Measurements from ENCODE around the gene STYXL1.
"Not testable (repeated sequence)": the region's sequence is repeated elsewhere in the genome, so short reads cannot be mapped to it uniquely, and the experiment has no call there.

Gene STYXL1

DNA sequence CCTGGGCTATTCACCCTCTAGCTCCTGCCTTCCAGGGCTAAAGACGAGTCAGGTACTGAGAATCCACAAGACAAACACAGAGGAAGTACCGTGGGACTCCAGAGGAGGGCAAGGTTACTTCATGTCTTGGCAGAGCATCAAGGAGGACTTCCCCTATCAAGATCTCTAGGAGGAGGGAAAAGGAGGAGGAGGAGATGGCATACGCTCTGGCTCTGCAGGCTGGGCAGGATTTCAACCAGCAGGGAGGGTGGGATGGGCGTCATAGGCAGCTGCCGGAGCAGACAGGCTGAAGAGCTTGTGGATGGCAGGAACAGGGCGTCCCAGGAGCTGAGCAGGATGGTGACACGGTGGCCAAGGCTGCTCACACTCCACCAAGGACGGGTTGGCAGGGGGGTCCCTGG, 21.4 kb upstream of the STYXL1 start:
- in situ Hi-C loops (cut with HindIII; ENCODE audit: low pct_ligation_motif_present, low pct_unique_long_range_greater_than_20kb, low sequenced_read_pairs), result no loop called here
- DNase-seq, result peak; percentile 98

DNA sequence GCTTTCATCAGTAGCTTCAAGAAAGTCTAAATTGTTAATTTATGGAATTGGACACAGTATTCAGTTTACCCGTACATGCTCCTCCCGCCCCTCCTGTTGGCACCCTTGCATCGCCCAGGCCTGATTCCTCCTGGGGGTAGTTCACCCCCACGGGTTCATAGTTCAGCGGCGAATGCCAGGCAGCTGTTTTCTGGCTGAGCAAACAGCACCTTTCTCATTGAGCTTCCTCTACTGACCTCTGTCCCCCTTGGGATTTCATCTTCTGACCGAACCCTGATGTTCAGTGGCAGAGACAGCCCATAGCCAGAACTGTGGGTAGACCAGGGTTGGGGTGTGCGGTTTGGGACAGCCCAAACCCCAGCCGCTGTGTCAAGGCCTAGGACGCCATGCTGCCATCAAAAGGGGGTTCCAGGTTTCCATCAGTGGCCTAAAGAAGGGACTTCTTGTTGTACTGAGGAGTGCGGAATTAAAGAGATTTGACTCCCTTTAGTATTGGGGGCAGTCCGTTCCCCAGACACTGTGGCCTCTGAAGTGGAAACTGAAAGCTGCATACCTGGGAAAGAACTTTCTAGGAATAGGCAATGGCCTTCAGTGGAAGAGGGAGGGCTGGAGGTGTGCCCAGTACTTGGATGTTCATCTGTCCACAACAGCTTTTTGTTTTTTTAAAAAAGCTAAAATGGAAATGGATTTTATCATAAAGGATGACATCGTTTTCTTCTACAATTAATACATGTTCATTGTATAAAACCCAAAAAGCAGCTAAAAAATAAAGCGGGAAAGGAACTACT, 19.1 kb upstream of the STYXL1 start:
- in situ Hi-C loops (cut with HindIII; ENCODE audit: low pct_ligation_motif_present, low pct_unique_long_range_greater_than_20kb, low sequenced_read_pairs), result no loop called here
- no peak for DNase-seq

DNA sequence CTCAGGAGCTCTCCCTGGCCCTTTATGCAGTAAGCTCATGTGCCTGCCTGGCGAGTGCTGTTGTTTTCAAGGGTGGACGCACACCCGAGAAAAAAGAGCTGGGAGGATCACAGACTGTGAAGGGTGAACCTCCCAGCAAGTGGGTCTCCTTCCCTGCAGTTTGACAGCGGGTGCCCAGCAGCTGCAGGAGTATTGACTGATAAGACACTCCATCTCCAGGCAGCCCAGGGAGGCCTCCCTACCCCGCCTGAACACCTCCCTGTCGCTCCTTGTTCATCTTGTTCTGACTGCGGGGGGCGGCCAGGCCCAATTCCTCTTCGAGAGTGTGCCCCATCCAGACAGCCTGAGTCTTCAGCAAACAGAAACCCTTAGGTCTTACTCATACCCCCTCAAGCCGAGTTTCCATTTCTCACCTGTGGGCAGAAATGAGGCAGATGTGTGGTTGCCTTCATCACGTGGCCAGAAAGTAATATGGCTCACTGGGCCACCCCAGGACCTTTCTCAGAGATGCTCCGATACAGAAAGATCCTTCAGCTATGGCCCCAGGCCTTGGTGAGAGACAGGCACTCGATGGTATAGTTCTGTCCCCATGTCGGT, 17.3 kb upstream of the STYXL1 start:
- in situ Hi-C loops (cut with HindIII; ENCODE audit: low pct_ligation_motif_present, low pct_unique_long_range_greater_than_20kb, low sequenced_read_pairs), result no loop called here
- no peak for DNase-seq

DNA sequence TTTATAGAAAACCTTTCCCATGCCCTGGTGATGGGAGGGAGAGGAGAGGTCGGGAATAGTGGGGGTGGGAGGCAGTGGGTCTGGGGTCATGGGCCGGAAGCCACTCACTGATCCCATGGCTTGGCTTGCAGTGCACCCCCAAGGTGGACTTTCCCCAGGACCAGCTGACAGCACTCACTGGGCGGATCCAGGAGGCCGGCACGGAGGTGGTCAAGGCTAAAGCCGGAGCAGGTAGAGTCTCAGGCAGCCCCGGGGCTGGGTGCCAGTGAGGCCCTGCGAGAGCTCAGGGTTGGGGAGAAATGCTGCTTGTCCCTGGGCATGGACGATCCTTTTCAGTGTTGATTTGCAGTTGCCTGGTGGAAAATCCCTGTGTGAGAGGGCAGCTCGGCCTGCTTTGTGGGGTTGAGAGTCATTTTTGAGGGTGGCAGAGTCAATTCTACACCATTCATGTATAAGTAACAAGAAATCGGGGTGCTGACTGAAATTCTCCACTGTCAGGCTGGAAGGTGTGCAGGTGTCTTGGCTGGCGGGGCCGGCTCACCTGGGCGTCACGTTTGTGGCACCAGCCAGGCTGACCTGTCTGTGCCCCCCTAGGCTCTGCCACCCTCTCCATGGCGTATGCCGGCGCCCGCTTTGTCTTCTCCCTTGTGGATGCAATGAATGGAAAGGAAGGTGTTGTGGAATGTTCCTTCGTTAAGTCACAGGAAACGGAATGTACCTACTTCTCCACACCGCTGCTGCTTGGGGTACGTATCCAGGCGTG, 16.6 kb upstream of the STYXL1 start:
- in situ Hi-C loops (cut with HindIII; ENCODE audit: low pct_ligation_motif_present, low pct_unique_long_range_greater_than_20kb, low sequenced_read_pairs), result no loop called here
- DNase-seq, result no peak

DNA sequence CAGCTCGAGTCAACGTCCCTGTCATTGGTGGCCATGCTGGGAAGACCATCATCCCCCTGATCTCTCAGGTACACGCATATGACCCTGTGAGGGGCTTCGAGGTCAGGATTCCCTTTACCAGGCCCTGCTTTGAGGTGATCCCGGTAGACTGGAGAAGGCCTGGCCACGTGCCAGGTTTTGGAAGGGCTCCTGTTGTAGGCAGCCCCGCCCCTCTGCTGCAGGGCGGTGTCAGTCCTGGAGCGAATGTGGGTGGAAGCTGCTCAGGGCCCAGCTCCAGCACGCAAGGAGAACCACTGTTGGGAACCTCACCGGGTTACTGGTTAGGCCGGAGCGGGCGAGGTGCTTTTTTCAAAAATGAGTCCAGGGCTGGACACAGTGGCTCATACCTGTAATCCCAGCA, 15.7 kb upstream of the STYXL1 start:
- DNase-seq, result no peak
- in situ Hi-C loops (cut with HindIII; ENCODE audit: low pct_ligation_motif_present, low pct_unique_long_range_greater_than_20kb, low sequenced_read_pairs), result no loop called here

DNA sequence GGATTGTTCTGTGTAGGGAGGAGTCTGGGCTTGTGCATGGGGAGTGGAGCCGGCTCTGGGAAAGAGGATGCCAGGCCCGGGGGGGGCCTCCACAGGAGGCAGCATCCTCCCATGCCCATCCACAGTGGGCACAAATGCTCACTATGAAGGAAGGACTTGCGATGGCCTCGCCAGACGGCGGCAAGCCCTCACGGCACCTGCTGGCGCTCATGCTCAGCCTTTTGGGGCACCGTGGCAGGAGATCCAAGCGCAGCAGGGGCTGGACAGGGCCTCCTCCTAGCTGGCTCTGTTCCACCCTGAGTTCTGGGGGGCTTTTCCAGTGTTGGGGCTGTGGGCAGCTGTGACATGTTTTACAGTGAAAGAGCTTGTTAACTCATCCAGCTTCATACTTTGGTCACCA, 15.3 kb upstream of the STYXL1 start:
- DNase-seq, result no peak
- in situ Hi-C loops (cut with HindIII; ENCODE audit: low pct_ligation_motif_present, low pct_unique_long_range_greater_than_20kb, low sequenced_read_pairs), result no loop called here

DNA sequence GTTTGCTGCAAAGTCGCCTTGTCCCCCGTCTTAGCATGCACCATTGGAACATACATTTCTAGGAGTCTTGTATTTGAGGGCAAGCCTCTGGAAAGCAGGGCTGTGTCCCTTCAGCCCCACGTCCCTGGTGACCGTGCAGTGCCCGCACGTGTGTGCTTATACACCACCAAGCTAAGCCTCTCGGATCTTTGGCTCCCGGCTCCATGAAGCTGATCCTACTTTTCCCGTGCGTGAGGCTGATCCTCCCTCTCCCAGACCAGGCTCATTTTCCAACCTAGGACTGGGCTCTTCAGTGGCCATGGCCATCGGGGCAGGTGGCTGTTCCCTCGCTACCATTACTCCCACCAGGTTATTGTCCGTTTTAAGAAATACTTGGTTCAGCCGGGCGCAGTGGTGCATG, 14.5 kb upstream of the STYXL1 start:
- DNase-seq, result no peak
- in situ Hi-C loops (cut with HindIII; ENCODE audit: low pct_ligation_motif_present, low pct_unique_long_range_greater_than_20kb, low sequenced_read_pairs), result no loop called here

DNA sequence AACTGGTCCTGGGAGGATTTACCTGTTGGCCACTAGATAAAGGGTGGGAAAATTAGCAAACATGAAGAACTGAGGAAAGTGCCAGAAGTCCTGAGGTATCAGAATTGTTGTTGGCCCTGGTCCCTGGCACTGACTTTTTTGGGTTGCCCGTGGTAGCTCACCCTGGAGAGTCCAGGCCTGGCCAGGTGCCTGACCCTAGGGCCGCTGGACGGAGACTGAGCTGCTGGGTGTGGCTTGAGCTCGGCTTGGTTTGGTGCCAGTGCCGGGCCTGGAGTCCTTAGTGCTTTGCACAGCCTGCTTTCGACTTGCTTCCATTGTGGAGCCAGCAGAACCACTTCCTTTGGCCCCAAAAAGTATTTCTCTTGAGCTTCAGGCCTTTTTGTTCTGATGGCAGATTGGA, 13.0 kb upstream of the STYXL1 start:
- no peak for DNase-seq
- in situ Hi-C loops (cut with HindIII; ENCODE audit: low pct_ligation_motif_present, low pct_unique_long_range_greater_than_20kb, low sequenced_read_pairs), result no loop called here

DNA sequence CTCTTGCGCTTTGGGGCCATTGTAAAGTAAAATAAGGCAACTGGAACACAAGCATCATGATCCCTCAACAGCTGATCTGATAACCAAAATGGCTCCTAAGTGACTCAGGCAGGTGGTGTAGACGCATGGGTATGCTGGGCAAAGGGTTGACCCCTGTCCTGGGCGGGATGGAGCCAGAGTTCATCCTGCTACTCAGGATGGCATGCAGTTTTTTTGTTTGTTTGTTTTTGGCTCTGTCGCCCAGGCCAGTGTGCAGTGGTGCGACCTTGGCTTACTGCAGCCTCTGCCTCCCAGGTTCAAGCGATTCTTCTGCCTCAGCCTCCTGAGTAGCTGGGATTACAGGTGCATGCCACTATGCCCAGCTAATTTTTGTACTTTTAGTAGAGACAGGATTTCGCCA, 10.9 kb upstream of the STYXL1 start:
- in situ Hi-C loops (cut with HindIII; ENCODE audit: low pct_ligation_motif_present, low pct_unique_long_range_greater_than_20kb, low sequenced_read_pairs); DNase-seq: not testable (repeated sequence)

DNA sequence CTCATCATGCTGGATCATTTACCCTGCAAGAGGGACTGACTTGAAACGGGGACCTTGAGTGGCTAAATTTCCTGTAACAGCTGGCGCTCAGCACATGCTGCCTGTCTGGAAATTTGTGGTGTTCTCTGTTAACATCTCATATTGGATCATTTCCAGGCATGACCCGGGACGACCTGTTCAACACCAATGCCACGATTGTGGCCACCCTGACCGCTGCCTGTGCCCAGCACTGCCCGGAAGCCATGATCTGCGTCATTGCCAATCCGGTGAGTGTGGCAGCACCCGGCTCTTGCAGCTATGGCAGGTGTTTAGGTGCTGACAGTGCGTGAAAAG, 10.0 kb upstream of the STYXL1 start:
- no peak for DNase-seq

DNA sequence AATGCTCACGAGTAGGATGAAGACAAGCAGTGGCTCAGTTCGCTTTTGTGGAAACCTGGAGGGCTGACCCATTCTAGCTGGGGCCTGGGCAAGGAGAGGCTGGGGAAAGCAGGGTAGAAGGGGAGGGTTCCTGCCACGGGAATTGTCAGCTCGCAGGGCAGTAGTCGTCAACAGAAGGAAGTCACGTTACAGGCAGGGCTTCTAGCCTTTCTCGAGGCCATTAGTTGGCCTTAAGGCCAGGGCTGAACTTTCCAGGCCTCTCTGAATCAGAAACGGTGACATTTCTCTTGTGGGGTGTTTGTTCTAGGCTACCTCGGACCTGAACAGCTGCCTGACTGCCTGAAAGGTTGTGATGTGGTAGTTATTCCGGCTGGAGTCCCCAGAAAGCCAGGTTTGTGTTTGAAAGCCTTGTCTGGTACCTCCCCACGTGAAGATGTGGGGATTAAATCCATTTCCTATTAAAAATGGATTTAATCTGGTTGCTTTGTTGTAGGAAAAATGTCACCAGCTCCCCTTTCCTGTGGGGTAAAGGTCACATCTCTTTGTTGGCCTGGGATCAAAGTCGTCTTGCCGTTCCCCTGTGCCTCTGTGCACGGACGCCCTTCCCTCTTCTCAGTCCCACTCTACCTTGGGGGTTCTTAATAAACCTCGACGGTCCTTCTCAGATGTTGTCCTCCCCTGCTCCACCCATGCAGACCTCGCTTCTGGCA, 9.5 kb upstream of the STYXL1 start:
- no peak for DNase-seq
- in situ Hi-C loops (cut with HindIII; ENCODE audit: low pct_ligation_motif_present, low pct_unique_long_range_greater_than_20kb, low sequenced_read_pairs), result no loop called here

More for the DNA sequence above, 10.0 kb upstream of the STYXL1 start:
- in situ Hi-C loops (cut with HindIII; ENCODE audit: low pct_ligation_motif_present, low pct_unique_long_range_greater_than_20kb, low sequenced_read_pairs), result no loop called here

DNA sequence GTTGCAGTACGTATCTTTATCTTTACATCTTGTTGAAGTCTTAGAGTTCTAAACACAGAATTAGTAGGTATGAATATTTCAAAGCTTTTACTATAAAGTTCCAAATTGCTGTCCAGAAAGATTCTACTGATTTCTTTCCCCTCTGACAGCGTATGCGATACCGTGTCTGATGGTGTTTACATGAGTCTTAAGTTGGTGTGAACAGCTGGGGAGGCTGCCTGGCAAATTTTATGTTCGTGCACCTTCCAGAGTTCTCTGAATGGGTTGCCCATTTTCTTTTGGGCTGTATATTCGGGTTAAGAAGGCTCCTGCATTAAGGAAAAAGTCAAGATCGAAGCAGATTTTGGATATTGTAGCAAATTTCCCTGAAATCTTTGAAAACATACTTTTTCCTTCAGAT, 8.4 kb upstream of the STYXL1 start:
- no peak for DNase-seq
- in situ Hi-C loops (cut with HindIII; ENCODE audit: low pct_ligation_motif_present, low pct_unique_long_range_greater_than_20kb, low sequenced_read_pairs), result no loop called here

DNA sequence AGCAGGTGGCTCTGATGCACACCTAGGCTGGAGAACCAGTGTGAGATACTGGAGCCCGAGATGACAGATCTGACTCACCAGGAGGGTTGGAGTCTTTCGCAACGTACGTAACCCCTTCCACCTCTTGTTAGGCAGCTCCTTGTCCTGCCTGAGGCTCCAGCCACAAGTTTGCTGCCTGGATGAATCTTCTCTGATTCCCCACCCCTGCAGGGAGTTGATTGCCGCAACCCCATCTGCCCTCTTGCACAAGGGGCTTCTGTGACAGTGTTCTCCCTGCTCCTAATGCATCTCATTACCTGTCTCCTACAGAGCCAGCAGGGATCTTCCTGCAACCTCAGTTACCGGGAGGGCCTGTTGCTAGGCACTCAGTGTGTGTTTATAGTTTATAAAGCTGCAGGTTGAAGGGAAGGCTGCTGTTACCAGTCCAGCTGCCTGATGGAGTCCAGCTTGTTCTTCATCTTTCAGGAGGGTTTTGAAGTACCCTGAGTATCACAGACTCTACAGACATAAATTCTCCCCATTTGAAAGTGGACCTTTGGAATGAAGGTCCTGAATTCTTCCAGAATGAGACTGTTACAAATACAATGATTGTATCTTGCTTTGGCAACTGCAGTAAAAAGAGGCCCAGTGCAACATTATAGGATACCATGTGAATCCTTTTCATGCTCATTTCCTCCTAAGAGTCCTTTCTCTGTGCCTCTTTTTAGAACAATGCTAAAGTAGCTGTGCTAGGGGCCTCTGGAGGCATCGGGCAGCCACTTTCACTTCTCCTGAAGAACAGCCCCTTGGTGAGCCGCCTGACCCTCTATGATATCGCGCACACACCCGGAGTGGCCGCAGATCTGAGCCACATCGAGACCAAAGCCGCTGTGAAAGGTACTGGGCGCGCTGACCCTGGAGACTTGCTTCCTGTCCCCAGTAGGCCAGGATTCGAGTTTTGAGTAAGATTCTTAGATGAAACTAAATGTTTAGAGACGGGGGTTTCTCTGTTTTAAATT, 6.6 kb upstream of the STYXL1 start:
- in situ Hi-C loops (cut with HindIII; ENCODE audit: low pct_ligation_motif_present, low pct_unique_long_range_greater_than_20kb, low sequenced_read_pairs), result no loop called here
- DNase-seq, result peak; percentile 91

DNA sequence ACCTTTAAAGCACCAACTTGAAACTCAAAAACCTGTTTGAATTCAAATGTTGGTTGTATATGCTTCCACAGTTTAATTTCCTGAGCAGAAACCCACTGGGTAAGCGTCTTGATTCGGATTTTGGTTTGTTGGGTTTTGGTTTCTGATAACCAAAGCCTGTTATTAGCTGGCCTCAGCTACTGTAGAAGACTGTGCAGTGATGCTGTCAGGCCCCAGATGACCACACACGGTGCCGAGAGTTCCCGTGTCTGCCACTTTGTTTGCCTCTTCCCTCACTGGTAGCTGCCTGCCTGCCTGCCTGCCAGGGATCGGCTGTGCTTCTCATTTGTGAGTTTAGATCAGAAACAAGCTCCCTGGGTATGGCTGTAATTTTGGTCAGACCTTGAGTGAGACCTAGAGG, 5.7 kb upstream of the STYXL1 start:
- DNase-seq, result no peak

DNA sequence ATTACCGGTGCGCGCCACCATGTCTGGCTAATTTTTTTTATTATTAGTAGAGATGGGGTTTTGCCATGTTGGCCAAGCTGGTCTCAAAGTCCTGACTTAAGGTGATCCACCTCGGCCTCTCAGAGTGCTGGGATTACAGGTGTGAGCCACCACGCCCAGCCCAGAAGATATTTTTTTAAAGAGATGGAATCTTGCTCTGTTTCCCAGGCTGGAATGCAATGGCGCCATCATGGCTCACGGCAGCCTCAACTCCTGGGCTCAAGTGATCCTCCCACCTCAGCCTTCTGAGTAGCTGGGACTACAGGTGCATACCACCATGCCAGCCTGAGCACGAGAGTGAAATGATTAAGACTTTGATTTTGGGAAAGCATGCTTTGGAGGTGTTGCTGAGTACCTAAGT, 4.9 kb upstream of the STYXL1 start:
- in situ Hi-C loops (cut with HindIII; ENCODE audit: low pct_ligation_motif_present, low pct_unique_long_range_greater_than_20kb, low sequenced_read_pairs); DNase-seq: not testable (repeated sequence)

More for the DNA sequence above, 5.7 kb upstream of the STYXL1 start:
- in situ Hi-C loops (cut with HindIII; ENCODE audit: low pct_ligation_motif_present, low pct_unique_long_range_greater_than_20kb, low sequenced_read_pairs), result no loop called here

DNA sequence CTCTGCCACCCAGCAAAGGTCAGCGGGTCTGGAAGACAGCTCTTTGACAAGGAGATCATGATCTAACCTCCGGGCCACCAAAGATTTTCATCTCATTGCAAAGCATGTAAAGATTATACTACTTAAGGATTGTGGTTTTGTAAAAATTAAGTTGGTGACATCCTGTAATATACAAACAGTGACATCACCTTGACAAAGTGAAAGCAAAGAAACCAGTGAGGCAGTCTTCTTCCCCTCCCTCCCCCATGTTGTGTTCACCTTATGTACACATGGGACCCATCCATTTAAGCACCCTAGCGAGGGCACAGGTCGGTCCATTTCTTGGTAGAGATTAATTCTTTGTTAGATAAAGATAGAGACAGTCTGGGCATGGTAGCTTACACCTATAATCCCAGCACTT, 4.0 kb upstream of the STYXL1 start:
- DNase-seq, result no peak
- in situ Hi-C loops (cut with HindIII; ENCODE audit: low pct_ligation_motif_present, low pct_unique_long_range_greater_than_20kb, low sequenced_read_pairs), result no loop called here

DNA sequence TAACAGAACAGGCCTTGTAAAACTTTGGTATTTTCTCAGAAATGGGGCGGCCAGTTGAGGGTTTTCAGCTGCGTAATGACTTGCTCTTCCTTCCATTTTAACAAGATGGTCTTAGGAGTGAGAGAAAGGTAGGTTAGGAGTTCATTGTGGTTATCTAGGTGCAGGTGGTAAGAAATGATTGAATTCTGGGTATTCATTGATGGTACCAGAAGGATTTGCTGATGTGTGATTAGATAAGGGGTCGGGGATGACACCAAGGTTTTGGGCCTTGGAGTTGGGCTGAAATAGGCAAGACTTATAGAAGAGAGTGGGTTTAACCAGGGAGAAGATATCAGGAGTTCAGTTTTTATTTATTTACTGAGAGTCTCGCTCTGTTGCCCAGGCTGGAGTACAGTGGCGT, 2.7 kb upstream of the STYXL1 start:
- in situ Hi-C loops (cut with HindIII; ENCODE audit: low pct_ligation_motif_present, low pct_unique_long_range_greater_than_20kb, low sequenced_read_pairs), result no loop called here
- no peak for DNase-seq

DNA sequence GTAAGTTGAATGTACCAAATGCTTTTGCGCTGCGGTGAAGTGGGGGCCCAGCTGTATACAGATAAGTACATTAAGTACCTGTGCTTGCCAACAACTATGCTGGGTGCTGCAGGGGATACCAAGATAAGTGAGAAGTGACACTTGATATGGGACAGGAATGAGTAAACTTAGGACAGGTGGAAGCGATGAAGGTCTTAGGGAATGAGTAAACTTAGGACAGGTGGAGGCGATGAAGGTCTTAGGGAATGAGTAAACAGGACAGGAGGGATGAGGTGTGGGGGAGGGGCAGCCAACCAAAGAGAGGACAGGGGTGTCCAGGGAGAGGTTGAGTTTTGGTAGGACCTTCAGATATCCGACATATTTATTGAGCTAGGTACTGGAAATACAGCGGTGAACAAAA, 1.5 kb upstream of the STYXL1 start:
- DNase-seq, result no peak
- in situ Hi-C loops (cut with HindIII; ENCODE audit: low pct_ligation_motif_present, low pct_unique_long_range_greater_than_20kb, low sequenced_read_pairs), result no loop called here
